ENCODE data around the gene FRAS1. TPM values are rescaled to one million over a fixed set of nuclear protein-coding genes. Genes with fewer than 3 reads are reported as not detected.
"Not testable (repeated sequence)": the region's sequence is repeated elsewhere in the genome, so short reads cannot be mapped to it uniquely, and the experiment has no call there.

FRAS1 gene
- total RNA-seq, 1 experiment from 2014 or later = 3.4 TPM

GRCh38 chr4:78247536-78248285, 190.6 kb downstream of the FRAS1 start:
- TF ChIP-seq EZH2phosphoT487 (IDR thresholded peaks at IDR 0.05; ENCODE audit: borderline replicate concordance, low read length) (no peak), CTCF (conservative IDR thresholded peaks at IDR 0.05; ENCODE audit: low read depth, low read length) (no peak), EZH2 (IDR thresholded peaks at IDR 0.05; ENCODE audit: low read length, unreplicated experiment) (no peak)
- no peak overlapping the region for H3K4me2 ChIP-seq (ENCODE audit: low read length)
- H3K79me2 ChIP-seq (ENCODE audit: low read length) = no peaks in the 10 kb centered on the region
- H3F3A ChIP-seq (ENCODE audit: low read length, unreplicated experiment) = no peaks in the 10 kb centered on the region
- H3K9me3 ChIP-seq (ENCODE audit: low read length) = no peaks in the 10 kb centered on the region
- no peaks in the 10 kb centered on the region for H3K36me3 ChIP-seq (ENCODE audit: low read depth, low read length)
- H2AFZ ChIP-seq (ENCODE audit: low read length) = no peak overlapping the region
- no TSS peak for BruUV-seq (replicated peaks)
- H3K27ac ChIP-seq (ENCODE audit: low read length) = no peak overlapping the region
- ChIA-PET CTCF (no interaction called here), POLR2A (ENCODE audit: unreplicated experiment) (no interaction called here)
- no peaks in the 10 kb centered on the region for H3K9me2 ChIP-seq (replicated peaks; ENCODE audit: low read length)
- intact Hi-C loops (cut with micrococcal nuclease) = no loop called here
- DNase-seq (no peak), ATAC-seq (no peak)
- H3K9ac ChIP-seq (ENCODE audit: low read length) = no peak overlapping the region
- H4K20me1 ChIP-seq (ENCODE audit: low read length) = no peaks in the 10 kb centered on the region
- H3K4me1 ChIP-seq (ENCODE audit: insufficient read depth, low read length) = no peaks in the 10 kb centered on the region
- H3K4me3 ChIP-seq (ENCODE audit: low read length) = no peak overlapping the region
- H3K27me3 ChIP-seq (ENCODE audit: low read length) = no peaks in the 10 kb centered on the region

- CTCF ChIA-PET = no interaction called here
- ATAC-seq = no peak
Measured at GRCh38 chr4:78250500-78250899, 193.4 kb downstream of the FRAS1 start.

GRCh38 chr4:78252773-78253172, 195.7 kb downstream of the FRAS1 start:
- BruUV-seq (replicated peaks); H3K4me3 ChIP-seq (ENCODE audit: low read length); H4K20me1 ChIP-seq (ENCODE audit: low read length); CTCF ChIA-PET; H3K79me2 ChIP-seq (ENCODE audit: low read length); H2AFZ ChIP-seq (ENCODE audit: low read length); H3K9me3 ChIP-seq (ENCODE audit: low read length); POLR2A ChIA-PET (ENCODE audit: unreplicated experiment); DNase-seq; H3K4me1 ChIP-seq (ENCODE audit: insufficient read depth, low read length); H3K27ac ChIP-seq (ENCODE audit: low read length); H3F3A ChIP-seq (ENCODE audit: low read length, unreplicated experiment); H3K27me3 ChIP-seq (ENCODE audit: low read length); H3K9me2 ChIP-seq (replicated peaks; ENCODE audit: low read length); ATAC-seq; H3K4me2 ChIP-seq (ENCODE audit: low read length); H3K9ac ChIP-seq (ENCODE audit: low read length); H3K36me3 ChIP-seq (ENCODE audit: low read depth, low read length); intact Hi-C loops (cut with micrococcal nuclease): not testable (repeated sequence)

More at GRCh38 chr4:78250500-78250899, 193.4 kb downstream of the FRAS1 start:
- Histone ChIP-seq H3K4me3 (ENCODE audit: low read length) (no peak overlapping the region), H3K9me3 (ENCODE audit: low read length) (no peaks in the 10 kb centered on the region), H2AFZ (ENCODE audit: low read length) (no peak overlapping the region), H4K20me1 (ENCODE audit: low read length) (no peaks in the 10 kb centered on the region), H3K36me3 (ENCODE audit: low read depth, low read length) (no peaks in the 10 kb centered on the region), H3K4me2 (ENCODE audit: low read length) (no peak overlapping the region), H3K27ac (ENCODE audit: low read length) (no peak overlapping the region), H3K4me1 (ENCODE audit: insufficient read depth, low read length) (no peaks in the 10 kb centered on the region), H3K9ac (ENCODE audit: low read length) (no peak overlapping the region), H3F3A (ENCODE audit: low read length, unreplicated experiment) (no peaks in the 10 kb centered on the region), H3K9me2 (replicated peaks; ENCODE audit: low read length) (no peaks in the 10 kb centered on the region), H3K27me3 (ENCODE audit: low read length) (no peaks in the 10 kb centered on the region), H3K79me2 (ENCODE audit: low read length) (no peaks in the 10 kb centered on the region)
- TF ChIP-seq CTCF (conservative IDR thresholded peaks at IDR 0.05; ENCODE audit: low read depth, low read length) = no peak
- no peak for TF ChIP-seq EZH2 (IDR thresholded peaks at IDR 0.05; ENCODE audit: low read length, unreplicated experiment)
- no peak for TF ChIP-seq EZH2phosphoT487 (IDR thresholded peaks at IDR 0.05; ENCODE audit: borderline replicate concordance, low read length)
- intact Hi-C loops (cut with micrococcal nuclease) = no loop called here
- BruUV-seq (replicated peaks) = no TSS peak
- no peak for DNase-seq
- POLR2A ChIA-PET (ENCODE audit: unreplicated experiment) = no interaction called here

Measured in PC-3 (cell line).